CD8-positive, alpha-beta memory T cell (primary cell): ENCODE results near the gene SPAAR. TPM values are rescaled to one million over a fixed set of nuclear protein-coding genes. Genes with fewer than 3 reads are reported as not detected.
"Not testable (repeated sequence)": the region's sequence is repeated elsewhere in the genome, so short reads cannot be mapped to it uniquely, and the experiment has no call there.

Experiments
- CTCF ChIA-PET: fragments of 350-600 bp; sonication (Branson Sonifier 250); formaldehyde crosslinking; loops from one replicate; lab custom pipeline; 2021; ENCODE audit warnings: antibody characterized with exemption; lab: Charles Lee
- POLR2A ChIA-PET: fragments of 350-600 bp; sonication (Branson Sonifier 250); formaldehyde crosslinking; loops from one replicate; lab custom pipeline; 2021; ENCODE audit warnings: antibody characterized with exemption; lab: Charles Lee
- DNase-seq, 5 donors: peaks; one replicate each; pipeline versions ENCODE4 v3.0.0 to v3.0.0-alpha.2; 2020 to 2022; ENCODE audit warnings: mixed read lengths in 1 of 5
- H3K27ac ChIP-seq: one replicate; pipeline ENCODE4 v1.7.0; 2013; ENCODE audit warnings: low read depth, mild to moderate bottlenecking, low read length, moderate library complexity
- H3K27me3 ChIP-seq: 2 replicates; pipeline ENCODE4 v1.7.0; 2013; ENCODE audit warnings: low read length, mild to moderate bottlenecking; ENCODE audit not compliant: insufficient read depth, poor library complexity, severe bottlenecking
- H3K36me3 ChIP-seq: 2 replicates; pipeline ENCODE4 v1.7.0; 2013; ENCODE audit warnings: mild to moderate bottlenecking, low read length, moderate library complexity; ENCODE audit not compliant: insufficient read depth
- H3K4me1 ChIP-seq: 2 replicates; pipeline ENCODE4 v1.7.0; 2013; ENCODE audit warnings: mild to moderate bottlenecking, low read length, moderate library complexity; ENCODE audit not compliant: insufficient read depth
- H3K4me3 ChIP-seq: 2 replicates; pipeline ENCODE4 v1.7.0; 2013; ENCODE audit warnings: mild to moderate bottlenecking, low read length
- H3K9me3 ChIP-seq: 2 replicates; pipeline ENCODE4 v1.7.0; 2013; ENCODE audit warnings: mild to moderate bottlenecking, low read length
- H3K27ac Mint-ChIP-seq, 8 donors: one replicate each; pipeline ENCODE4 v1.8.0; 2020 to 2021; ENCODE audit warnings: mixed read lengths in 8 of 8, mild to moderate bottlenecking in 6 of 8, inconsistent platforms in 3 of 8, moderate library complexity in 3 of 8
- H3K27me3 Mint-ChIP-seq, 2 donors: one replicate each; pipeline ENCODE4 v1.8.0; 2020 to 2021; ENCODE audit warnings: mixed read lengths in 2 of 2, mild to moderate bottlenecking in 1 of 2, moderate library complexity in 1 of 2
- H3K36me3 Mint-ChIP-seq, 3 donors: one replicate each; pipeline ENCODE4 v1.8.0; 2020 to 2021; ENCODE audit warnings: mixed read lengths in 3 of 3, inconsistent platforms in 1 of 3, mild to moderate bottlenecking in 1 of 3
- H3K4me1 Mint-ChIP-seq, 3 donors: one replicate each; pipeline ENCODE4 v1.8.0; 2020 to 2021; ENCODE audit warnings: mixed read lengths in 3 of 3, inconsistent platforms in 1 of 3, mild to moderate bottlenecking in 1 of 3
- H3K4me3 Mint-ChIP-seq, 7 donors: one replicate each; pipeline ENCODE4 v1.8.0; 2020 to 2021; ENCODE audit warnings: mixed read lengths in 7 of 7, mild to moderate bottlenecking in 6 of 7, moderate library complexity in 4 of 7, inconsistent platforms in 2 of 7
- H3K9me3 Mint-ChIP-seq, 5 donors: one replicate each; pipeline ENCODE4 v1.8.0; 2020 to 2022; ENCODE audit warnings: mixed read lengths in 5 of 5, mild to moderate bottlenecking in 3 of 5, moderate library complexity in 2 of 5, inconsistent platforms in 1 of 5
- polyA plus RNA-seq: library from polyadenylated mRNA; unstranded; fragments of 300-500 nt; fragmentation: Illumina TruSeq; gene quantifications from one replicate; pipeline ENCODE4 v1.2.3, GENCODE V29; 2021
- total RNA-seq, 2 experiments: library from RNA; stranded (reverse); gene quantifications; one replicate each; pipeline ENCODE4 v1.2.3, GENCODE V29; 2021

Gene SPAAR
- total and polyA plus RNA-seq, 3 experiments from 2014 or later: not detected

DNA sequence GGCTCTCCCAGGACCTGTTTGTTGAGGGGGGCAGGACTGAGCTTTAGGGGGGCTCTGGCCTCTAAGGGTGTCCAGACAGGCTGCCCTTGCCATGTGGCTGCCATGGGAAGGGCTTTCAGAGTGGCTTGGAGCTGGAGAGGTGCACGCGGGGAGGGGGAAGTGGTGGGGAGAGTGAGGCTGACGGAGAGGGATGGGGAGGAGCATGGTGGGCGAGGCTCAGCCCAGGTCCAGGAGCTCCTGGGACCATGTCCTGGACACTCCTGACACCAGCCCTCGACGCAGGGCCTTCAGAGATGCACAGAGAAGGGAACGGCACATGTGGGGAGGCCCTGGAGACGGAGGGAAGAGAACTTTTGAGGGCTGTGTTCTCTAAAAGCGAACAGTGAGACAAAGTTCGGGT, 2.4 kb downstream of the SPAAR start:
- CTCF ChIA-PET: interaction anchor here (1.1 to 1.7 kb wide), 6 partner anchors 8 to 43 kb away, joined by 3 to 7 read pairs (median 4); no protein-coding TSS in a partner anchor
- Mint-ChIP-seq H3K36me3 (no peaks in the 10 kb centered on the region), H3K27me3 (no peaks in the 10 kb centered on the region), H3K4me3 (peak overlapping the region in 1 of 7 donors; percentile 34), H3K27ac (peak overlapping the region in 3 of 8 donors; percentile 15 to 55 (median 35)), H3K4me1 (peaks cover 30 to 54% (median 35%) of the 10 kb centered on the region in 3 donors), H3K9me3 (no peaks in the 10 kb centered on the region)
- Histone ChIP-seq H3K9me3 (no peaks in the 10 kb centered on the region), H3K27me3 (no peaks in the 10 kb centered on the region), H3K4me3 (no peak overlapping the region), H3K27ac (peak overlapping the region; percentile 43), H3K4me1 (peaks cover 60% of the 10 kb centered on the region), H3K36me3 (no peaks in the 10 kb centered on the region)
- POLR2A ChIA-PET: interaction anchor here (1.5 kb wide), 1 partner anchor 264 kb away, joined by 3 read pairs; no protein-coding TSS in a partner anchor
- no peak for DNase-seq

DNA sequence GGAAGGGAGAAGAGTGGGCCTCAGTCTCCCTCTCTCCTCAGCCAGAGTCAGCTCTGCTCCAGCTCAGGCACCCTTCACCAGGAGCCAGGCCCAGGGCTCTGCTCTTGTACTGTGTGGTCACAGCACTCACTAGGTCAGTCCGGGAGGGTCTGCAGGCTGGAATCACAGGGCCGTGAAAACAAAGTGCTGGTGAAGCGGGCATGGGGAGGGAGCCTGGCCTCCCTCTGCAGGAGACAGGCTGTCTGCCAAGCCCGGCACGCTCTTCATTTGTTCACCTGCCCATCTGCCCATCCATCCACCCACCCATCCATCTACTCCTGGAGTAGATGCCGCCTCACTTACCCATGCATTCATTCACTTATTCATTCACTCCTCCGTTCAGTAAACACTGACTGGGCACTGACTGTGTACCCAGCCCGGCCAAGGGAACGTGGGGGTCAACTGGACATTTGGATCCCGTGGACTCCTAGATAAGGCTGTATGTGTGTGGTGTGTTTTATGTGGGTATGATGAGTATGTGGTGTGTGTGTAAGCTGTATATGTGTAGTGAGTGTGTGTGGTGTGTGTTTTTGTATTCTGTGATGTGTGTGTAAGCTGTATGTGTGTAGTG, 3.6 kb downstream of the SPAAR start:
- no peaks in the 10 kb centered on the region for H3K27me3 ChIP-seq
- peaks cover 30 to 45% (median 35%) of the 10 kb centered on the region in 3 donors for H3K4me1 Mint-ChIP-seq
- no peaks in the 10 kb centered on the region for H3K9me3 ChIP-seq
- H3K4me1 ChIP-seq: peaks cover 48% of the 10 kb centered on the region
- no peak overlapping the region for H3K4me3 Mint-ChIP-seq
- H3K36me3 Mint-ChIP-seq: no peaks in the 10 kb centered on the region
- H3K4me3 ChIP-seq: no peak overlapping the region
- H3K27me3 Mint-ChIP-seq: no peaks in the 10 kb centered on the region
- ChIA-PET POLR2A (no interaction called here), CTCF (interaction anchor here (1.1 kb wide), 1 partner anchor 42 kb away, joined by 3 read pairs; no protein-coding TSS in a partner anchor)
- no peaks in the 10 kb centered on the region for H3K9me3 Mint-ChIP-seq
- no peak overlapping the region for H3K27ac ChIP-seq
- no peak for DNase-seq
- no peak overlapping the region for H3K27ac Mint-ChIP-seq
- H3K36me3 ChIP-seq: no peaks in the 10 kb centered on the region

DNA sequence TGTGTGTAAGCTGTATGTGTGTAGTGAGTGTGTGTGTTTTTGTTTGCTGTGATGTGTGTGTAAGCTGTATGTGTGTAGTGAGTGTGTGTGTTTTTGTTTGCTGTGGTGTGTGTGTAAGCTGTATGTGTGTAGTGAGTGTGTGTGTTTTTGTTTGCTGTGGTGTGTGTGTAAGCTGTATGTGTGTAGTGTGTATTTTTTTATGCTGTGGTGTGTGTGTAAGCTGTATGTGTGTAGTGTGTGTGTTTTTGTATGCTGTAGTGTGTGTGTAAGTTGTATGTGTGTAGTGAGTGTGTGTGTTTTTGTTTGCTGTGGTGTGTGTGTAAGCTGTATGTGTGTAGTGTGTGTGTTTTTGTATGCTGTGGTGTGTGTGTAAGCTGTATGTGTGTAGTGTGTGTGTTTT, 4.1 kb downstream of the SPAAR start:
- H3K36me3 ChIP-seq, CTCF ChIA-PET: not testable (repeated sequence)

GRCh38 chr9:35914301-35914807, 5.1 kb downstream of the SPAAR start:
- Histone ChIP-seq H3K36me3 (no peaks in the 10 kb centered on the region), H3K4me1 (peaks cover 33% of the 10 kb centered on the region), H3K4me3 (no peak overlapping the region), H3K27ac (peak overlapping the region; percentile 38), H3K9me3 (no peaks in the 10 kb centered on the region), H3K27me3 (no peaks in the 10 kb centered on the region)
- ChIA-PET CTCF (no interaction called here), POLR2A (no interaction called here)
- H3K27me3 Mint-ChIP-seq: no peaks in the 10 kb centered on the region
- H3K4me3 Mint-ChIP-seq: no peak overlapping the region
- no peak overlapping the region for H3K27ac Mint-ChIP-seq
- H3K4me1 Mint-ChIP-seq: peaks cover 20 to 33% (median 22%) of the 10 kb centered on the region in 3 donors
- DNase-seq: peak in 2 of 5 donors; percentile 15 to 26
- H3K36me3 Mint-ChIP-seq: no peaks in the 10 kb centered on the region
- no peaks in the 10 kb centered on the region for H3K9me3 Mint-ChIP-seq

More for the DNA sequence above, 4.1 kb downstream of the SPAAR start:
- H3K9me3 ChIP-seq, H3K9me3 Mint-ChIP-seq, H3K27ac Mint-ChIP-seq, H3K27ac ChIP-seq, H3K4me3 ChIP-seq, H3K27me3 Mint-ChIP-seq, H3K36me3 Mint-ChIP-seq, POLR2A ChIA-PET, H3K4me3 Mint-ChIP-seq, H3K27me3 ChIP-seq, DNase-seq: not testable (repeated sequence)
- peaks cover 42% of the 10 kb centered on the region for H3K4me1 ChIP-seq
- peaks cover 26 to 40% (median 30%) of the 10 kb centered on the region in 3 donors for H3K4me1 Mint-ChIP-seq

- Histone ChIP-seq H3K9me3 (no peaks in the 10 kb centered on the region), H3K36me3 (no peaks in the 10 kb centered on the region), H3K4me3 (no peak overlapping the region), H3K27me3 (no peaks in the 10 kb centered on the region), H3K27ac (no peak overlapping the region), H3K4me1 (peaks cover 19% of the 10 kb centered on the region)
- Mint-ChIP-seq H3K27me3 (no peaks in the 10 kb centered on the region), H3K36me3 (no peaks in the 10 kb centered on the region), H3K9me3 (no peaks in the 10 kb centered on the region), H3K4me1 (peaks cover 13 to 19% (median 13%) of the 10 kb centered on the region in 3 donors), H3K4me3 (peak overlapping the region in 1 of 7 donors; percentile 48), H3K27ac (no peak overlapping the region)
- POLR2A ChIA-PET: no interaction called here
- DNase-seq: no peak
- CTCF ChIA-PET: no interaction called here
Observed at GRCh38 chr9:35915681-35916294, 6.5 kb downstream of the SPAAR start.

DNA sequence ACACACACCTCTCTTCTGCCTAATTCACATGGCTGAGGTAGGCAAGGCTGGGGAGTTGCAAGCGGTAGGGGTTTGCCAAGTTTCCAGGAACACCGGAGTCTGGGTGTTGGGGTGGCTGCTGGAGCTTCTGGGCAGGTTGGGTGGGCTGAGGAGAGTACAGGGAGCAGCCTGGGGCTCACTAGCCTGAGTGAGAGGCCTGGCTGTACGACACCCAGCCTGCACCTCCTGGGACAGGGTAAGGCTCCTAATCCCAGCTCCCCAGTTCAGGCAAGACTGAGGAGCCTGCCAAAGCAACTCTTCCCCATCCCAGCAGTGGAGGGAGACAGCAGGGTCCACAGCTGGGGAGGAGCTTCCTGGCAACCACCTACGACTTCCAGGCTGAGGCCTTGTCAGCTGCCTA, 8.0 kb downstream of the SPAAR start:
- ChIA-PET CTCF (interaction anchor here (1.4 kb wide), 1 partner anchor 14 kb away, joined by 3 read pairs; no protein-coding TSS in a partner anchor), POLR2A (no interaction called here)
- H3K4me1 Mint-ChIP-seq: peaks cover 0 to 6% (median 3%) of the 10 kb centered on the region in 3 donors
- H3K9me3 ChIP-seq: no peaks in the 10 kb centered on the region
- H3K27ac Mint-ChIP-seq: peak overlapping the region in 1 of 8 donors; percentile 72
- H3K4me3 Mint-ChIP-seq: no peak overlapping the region
- no peaks in the 10 kb centered on the region for H3K36me3 Mint-ChIP-seq
- H3K36me3 ChIP-seq: no peaks in the 10 kb centered on the region
- H3K4me3 ChIP-seq: no peak overlapping the region
- H3K9me3 Mint-ChIP-seq: no peaks in the 10 kb centered on the region
- H3K27ac ChIP-seq: no peak overlapping the region
- no peaks in the 10 kb centered on the region for H3K27me3 Mint-ChIP-seq
- no peaks in the 10 kb centered on the region for H3K27me3 ChIP-seq
- H3K4me1 ChIP-seq: peaks cover 6% of the 10 kb centered on the region
- no peak for DNase-seq

DNA sequence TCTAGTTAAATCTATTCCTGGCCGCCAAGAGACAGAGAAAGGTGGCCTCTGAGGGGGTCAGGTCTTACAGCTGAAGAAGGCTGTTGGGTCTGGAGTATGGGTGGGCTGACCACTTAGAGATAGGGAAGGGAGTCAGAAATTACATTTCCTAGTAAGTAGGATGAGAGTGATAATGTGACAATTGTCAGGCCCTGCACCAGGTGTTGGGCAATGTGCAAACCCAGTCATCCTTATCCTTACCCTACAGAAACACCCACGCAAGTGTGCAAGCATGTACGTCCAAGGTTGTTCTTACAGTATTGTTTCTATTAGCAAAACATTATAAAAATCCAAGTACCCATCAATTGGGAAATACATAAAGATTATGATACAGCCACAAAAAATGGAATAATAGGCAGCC, 9.5 kb downstream of the SPAAR start:
- Mint-ChIP-seq H3K4me3 (no peak overlapping the region), H3K27me3 (no peaks in the 10 kb centered on the region), H3K9me3 (no peaks in the 10 kb centered on the region), H3K4me1 (peaks cover 0 to 3% (median 0%) of the 10 kb centered on the region in 3 donors), H3K27ac (peak overlapping the region in 2 of 8 donors; percentile 47 to 51), H3K36me3 (no peaks in the 10 kb centered on the region)
- H3K9me3 ChIP-seq: no peaks in the 10 kb centered on the region
- H3K27ac ChIP-seq: no peak overlapping the region
- H3K27me3 ChIP-seq: no peaks in the 10 kb centered on the region
- DNase-seq: no peak
- ChIA-PET CTCF (interaction anchor here (0.7 to 1.4 kb wide), 2 partner anchors 15 to 927 kb away, joined by 3 to 4 read pairs; no protein-coding TSS in a partner anchor), POLR2A (no interaction called here)
- H3K4me1 ChIP-seq: no peaks in the 10 kb centered on the region
- H3K36me3 ChIP-seq: no peaks in the 10 kb centered on the region
- no peak overlapping the region for H3K4me3 ChIP-seq
